LNCaP clone FGC (cell line): ENCODE results near the gene TET3.
"Not testable (repeated sequence)": the region's sequence is repeated elsewhere in the genome, so short reads cannot be mapped to it uniquely, and the experiment has no call there.

Source experiments
- DNase-seq: peaks from one replicate; pipeline ENCODE4 v3.0.0-alpha.2; 2011; ENCODE audit warnings: low read depth
- H3K4me3 ChIP-seq: 2 replicates; pipeline ENCODE4 v1.5.1; 2011; ENCODE audit warnings: mild to moderate bottlenecking, low read depth, low read length, control low read depth
- TF ChIP-seq, protein P1 (sequence below): IDR thresholded peaks from 2 replicates; pipeline ENCODE4 v1.5.1; 2012; ENCODE audit warnings: mild to moderate bottlenecking; ENCODE audit not compliant: control insufficient read depth, insufficient read depth; ENCODE audit errors: extremely low read depth

The TET3 gene

DNA sequence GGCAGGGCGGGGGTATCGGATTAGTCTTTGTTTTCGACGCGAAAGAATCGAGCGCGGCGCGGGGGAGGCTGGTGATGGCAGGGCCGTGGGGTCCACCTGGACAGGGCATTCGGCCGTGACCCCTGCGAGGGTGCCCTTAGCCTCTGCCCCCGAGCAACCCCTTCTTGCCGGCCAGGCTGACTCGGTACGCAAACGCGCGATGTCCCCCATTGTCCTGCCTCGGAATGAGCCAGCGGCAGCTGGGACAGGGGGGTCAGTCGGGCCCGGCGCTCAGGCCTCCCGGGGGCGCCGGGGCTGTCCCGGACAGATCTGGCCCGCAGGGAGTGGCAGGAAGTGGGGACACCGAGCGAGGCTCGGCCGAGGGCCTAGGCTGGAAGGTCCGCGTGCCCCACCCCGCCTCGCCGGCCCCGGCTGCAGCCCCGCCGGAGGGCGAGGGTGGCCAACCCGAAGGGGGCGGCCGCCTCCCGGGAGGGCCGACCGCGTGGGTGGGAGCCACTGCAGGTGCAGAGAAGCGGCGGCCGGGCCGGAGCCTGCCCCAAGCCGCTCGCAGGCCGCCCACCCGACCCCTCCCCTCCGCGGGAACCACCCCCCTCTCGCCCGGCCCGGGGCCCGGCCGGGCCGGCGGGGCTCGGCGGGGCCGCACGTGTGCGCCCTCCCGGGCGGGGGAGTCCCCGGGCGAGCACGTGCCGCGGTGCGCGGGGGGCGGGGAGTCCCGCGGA is at the start of gene TET3:
Gene TET3, plus strand, starts transcription at position 708 of the 719 bp plus-strand sequence. CDS start 1,494 bp downstream, outside the sequence.
- no peak for DNase-seq
- H3K4me3 ChIP-seq = peak within 1 kb of the TSS; percentile 60
- TF ChIP-seq, protein P1, sequence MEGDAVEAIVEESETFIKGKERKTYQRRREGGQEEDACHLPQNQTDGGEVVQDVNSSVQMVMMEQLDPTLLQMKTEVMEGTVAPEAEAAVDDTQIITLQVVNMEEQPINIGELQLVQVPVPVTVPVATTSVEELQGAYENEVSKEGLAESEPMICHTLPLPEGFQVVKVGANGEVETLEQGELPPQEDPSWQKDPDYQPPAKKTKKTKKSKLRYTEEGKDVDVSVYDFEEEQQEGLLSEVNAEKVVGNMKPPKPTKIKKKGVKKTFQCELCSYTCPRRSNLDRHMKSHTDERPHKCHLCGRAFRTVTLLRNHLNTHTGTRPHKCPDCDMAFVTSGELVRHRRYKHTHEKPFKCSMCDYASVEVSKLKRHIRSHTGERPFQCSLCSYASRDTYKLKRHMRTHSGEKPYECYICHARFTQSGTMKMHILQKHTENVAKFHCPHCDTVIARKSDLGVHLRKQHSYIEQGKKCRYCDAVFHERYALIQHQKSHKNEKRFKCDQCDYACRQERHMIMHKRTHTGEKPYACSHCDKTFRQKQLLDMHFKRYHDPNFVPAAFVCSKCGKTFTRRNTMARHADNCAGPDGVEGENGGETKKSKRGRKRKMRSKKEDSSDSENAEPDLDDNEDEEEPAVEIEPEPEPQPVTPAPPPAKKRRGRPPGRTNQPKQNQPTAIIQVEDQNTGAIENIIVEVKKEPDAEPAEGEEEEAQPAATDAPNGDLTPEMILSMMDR = no peak

DNA sequence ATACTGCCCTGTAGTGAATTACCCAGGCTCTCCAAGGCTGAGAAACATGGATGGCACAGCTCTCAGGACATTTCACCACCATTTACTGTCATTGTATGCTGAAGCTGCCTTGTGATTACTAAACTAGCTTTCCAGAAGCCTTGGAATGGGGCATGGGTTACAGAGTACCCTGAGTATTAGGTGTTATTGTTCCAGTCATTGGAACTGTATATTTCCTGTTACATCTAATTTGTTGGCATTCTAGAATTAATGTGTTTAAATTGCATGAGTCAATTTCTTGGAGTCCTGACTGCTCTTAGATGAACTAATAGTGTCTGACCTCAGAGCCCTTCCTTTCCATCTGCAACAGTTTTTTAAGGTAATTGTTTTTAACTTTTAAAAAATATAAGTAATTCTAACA is 49.1 kb upstream of the TET3 start:
- no peak for DNase-seq
- TF ChIP-seq, protein P1 = no peak
- H3K4me3 ChIP-seq = no peak overlapping the region

DNA sequence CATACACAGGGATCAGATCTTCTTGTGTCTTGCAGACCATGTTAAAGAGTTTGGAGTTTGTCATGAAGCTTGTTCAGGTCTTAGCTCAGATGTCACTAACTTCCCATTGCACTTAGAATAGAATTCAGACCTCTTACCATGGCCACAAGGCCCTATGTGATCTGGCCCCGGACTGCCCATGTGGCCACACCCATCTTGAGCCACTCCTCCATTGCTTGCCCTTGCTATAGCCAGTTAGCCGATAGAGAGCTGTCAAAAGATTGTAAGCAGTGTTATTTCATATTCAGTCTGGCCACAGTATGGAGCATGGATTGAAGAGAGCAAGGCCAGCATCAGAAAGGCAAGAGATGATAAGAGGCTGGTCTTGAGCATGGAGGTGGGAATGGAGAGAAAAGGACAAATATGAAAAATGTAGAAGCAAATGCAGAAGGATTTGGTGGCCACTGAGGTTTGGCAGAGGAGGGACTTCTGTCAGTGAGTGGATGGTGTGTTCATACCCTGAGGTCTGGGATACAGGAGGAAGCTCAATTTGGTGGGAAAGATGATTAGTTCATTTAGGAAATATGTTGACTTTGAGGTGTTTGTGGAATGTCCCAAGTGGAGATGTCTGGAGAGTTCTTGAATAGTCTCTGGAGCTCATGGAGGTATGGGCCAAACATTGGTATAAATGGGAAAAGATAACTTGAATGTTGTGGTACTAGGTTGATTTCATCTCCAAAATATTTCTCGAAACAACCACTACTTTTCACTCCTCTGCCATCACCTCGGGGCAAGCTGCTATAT is 47.4 kb upstream of the TET3 start:
- TF ChIP-seq, protein P1 = no peak
- no peak overlapping the region for H3K4me3 ChIP-seq
- no peak for DNase-seq

DNA sequence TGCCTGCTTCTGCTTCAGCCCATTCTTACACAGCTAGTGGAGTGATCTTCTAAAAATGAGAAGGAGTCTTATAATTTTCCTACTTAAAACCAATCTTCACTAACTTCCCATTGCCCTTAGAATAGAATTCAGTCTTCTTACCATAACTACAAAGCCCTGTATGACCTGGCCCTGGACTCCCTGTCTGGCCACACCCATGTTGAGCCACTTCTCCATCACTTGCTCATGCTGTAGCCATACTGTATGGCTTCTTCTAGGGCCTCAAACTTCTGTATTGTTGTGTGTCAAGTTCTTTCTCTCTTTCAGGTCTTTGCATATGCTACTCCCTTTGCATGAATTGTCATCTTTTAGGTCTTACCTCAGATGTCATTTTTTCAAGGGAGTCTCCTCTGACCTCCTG is 46.8 kb upstream of the TET3 start:
- TF ChIP-seq, protein P1 = no peak
- no peak for DNase-seq
- no peak overlapping the region for H3K4me3 ChIP-seq

DNA sequence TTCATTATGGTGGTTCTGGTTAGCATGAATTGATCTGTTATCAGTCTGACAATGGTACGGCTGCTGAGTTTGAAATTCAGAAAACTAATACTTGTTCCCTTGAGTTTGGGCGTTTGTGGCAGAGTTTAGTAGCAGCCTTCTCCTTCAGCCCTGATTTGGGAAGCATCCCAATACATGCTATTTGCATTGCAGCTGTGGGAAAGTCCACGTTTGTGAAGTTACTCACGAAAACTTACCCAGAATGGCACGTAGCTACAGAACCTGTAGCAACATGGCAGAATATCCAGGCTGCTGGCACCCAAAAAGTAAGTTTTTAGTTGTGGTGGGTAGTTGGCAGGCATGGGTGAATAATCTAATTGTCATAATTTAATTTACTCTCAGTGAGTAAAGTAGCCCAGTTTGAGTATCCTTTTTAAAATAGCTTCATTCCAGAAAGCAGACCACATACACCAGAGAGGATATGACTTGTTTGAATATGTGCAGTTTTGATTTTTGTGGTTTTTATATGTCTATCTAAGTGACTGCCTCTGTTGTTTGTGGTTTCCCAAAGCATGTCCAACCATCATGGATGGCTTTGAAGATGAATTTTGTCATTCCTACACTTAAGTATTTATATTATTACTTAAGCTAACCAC is 45.9 kb upstream of the TET3 start:
- no peak overlapping the region for H3K4me3 ChIP-seq
- TF ChIP-seq, protein P1 = no peak
- no peak for DNase-seq

DNA sequence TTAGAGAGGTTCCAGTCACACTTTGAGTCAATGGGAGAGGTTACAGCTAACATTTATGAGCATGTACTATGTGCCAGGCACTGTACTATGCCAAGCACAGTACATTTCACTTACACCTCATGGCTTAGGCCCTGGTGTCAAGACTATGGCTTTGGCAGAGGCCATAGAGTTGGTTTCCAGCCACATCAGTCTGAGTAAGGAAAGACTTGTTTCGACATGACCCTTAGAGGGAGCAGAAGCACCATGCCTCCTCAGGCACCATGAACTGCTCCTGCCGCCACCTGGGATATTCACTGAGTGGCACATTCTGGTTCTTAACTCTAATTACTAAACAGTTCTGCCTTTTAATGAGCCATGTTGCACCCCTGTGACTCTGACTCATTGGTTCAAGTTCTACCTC is 45.3 kb upstream of the TET3 start:
- DNase-seq = no peak
- H3K4me3 ChIP-seq = no peak overlapping the region
- TF ChIP-seq, protein P1 = no peak

DNA sequence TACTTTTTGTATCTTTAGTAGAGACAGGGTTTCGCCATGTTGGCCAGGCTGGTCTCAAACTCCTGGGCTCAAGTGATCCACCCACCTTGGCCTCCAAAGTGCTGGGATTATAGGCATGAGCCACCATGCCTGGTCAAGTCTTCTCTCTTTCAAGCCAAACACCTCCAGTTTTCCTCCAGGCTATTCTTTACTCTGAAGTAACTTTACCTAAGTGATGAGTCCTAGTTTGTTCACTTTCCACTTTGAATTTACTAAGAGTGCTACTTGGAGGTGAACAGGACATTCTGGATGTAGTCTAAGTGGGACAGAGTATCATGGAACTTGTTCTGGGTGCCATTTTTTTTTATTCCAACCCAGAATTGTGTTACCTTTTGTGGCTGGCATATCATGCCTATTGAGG is 44.6 kb upstream of the TET3 start:
- not testable (repeated sequence) for H3K4me3 ChIP-seq, DNase-seq
